GM12878 (cell line): ENCODE data around the gene TESK2. TPM values are rescaled to one million over a fixed set of nuclear protein-coding genes. Genes with fewer than 3 reads are reported as not detected.
"Not testable (repeated sequence)": the region's sequence is repeated elsewhere in the genome, so short reads cannot be mapped to it uniquely, and the experiment has no call there.

Source experiments
- ATAC-seq: fragments of 200-7000 bp; cut with Tn5 transposase; 3 replicates; pipeline ENCODE4 v1.9.1; 2020; ENCODE audit warnings: mild to moderate bottlenecking, moderate library complexity
- BruUV-seq: library from RNA; stranded (reverse); fragments of 400-500 nt; replicated peaks from 2 replicates; lab custom pipeline; 2021; lab: Mats Ljungman, UMichigan
- CTCF ChIA-PET: fragments of 300-600 bp; sonication (Branson Sonifier 250); formaldehyde crosslinking; extraction: SDS; loops from one replicate; lab custom pipeline; 2021; ENCODE audit warnings: inconsistent platforms; lab: Yijun Ruan, JAX
- POLR2A ChIA-PET: fragments of 350-600 bp; formaldehyde crosslinking; extraction: SDS; loops from one replicate; lab custom pipeline; 2021; ENCODE audit warnings: inconsistent platforms; lab: Charles Lee
- RAD21 ChIA-PET: fragments of 300-600 bp; sonication (Branson Sonifier 250); formaldehyde crosslinking; loops from one replicate; lab custom pipeline; 2023; ENCODE audit warnings: antibody characterized with exemption; ENCODE audit not compliant: unreplicated experiment; lab: Charles Lee
- SMC1A ChIA-PET: fragments of 300-600 bp; sonication (Branson Sonifier 250); formaldehyde crosslinking; loops from one replicate; lab custom pipeline; 2023; ENCODE audit not compliant: unreplicated experiment, uncharacterized antibody; lab: Charles Lee
- DNase-seq: peaks from one replicate; pipeline ENCODE4 v3.0.0-alpha.2; 2011; ENCODE audit warnings: low read depth, low spot score
- FAIRE-seq: peaks from 3 replicates; lab custom pipeline; 2011; peaks lifted over from hg19 to GRCh38; lab: Jason Lieb, UNC
- H2AFZ ChIP-seq: 2 replicates; pipeline ENCODE4 v1.6.0; 2011; ENCODE audit warnings: low read depth, low read length, control low read depth; ENCODE audit not compliant: control insufficient read depth
- H3K27ac ChIP-seq: 2 replicates; pipeline ENCODE4 v1.5.1; 2011; ENCODE audit warnings: control low read depth; ENCODE audit not compliant: control insufficient read depth, insufficient read depth
- H3K27me3 ChIP-seq, 2 experiments: replicated peaks in 1 of 2; 2 replicates each; pipeline versions ENCODE4 v1.6.0 to v1.6.1; 2011; ENCODE audit warnings: low read length in 1 of 2; ENCODE audit not compliant: control insufficient read depth in 2 of 2, insufficient read depth in 2 of 2
- H3K36me3 ChIP-seq, 2 experiments: 2 replicates each; pipeline ENCODE4 v1.5.1; 2011; ENCODE audit warnings: low read length in 1 of 2; ENCODE audit not compliant: control insufficient read depth in 2 of 2, insufficient read depth in 2 of 2
- H3K4me1 ChIP-seq: 2 replicates; pipeline ENCODE4 v1.6.1; 2011; ENCODE audit warnings: mild to moderate bottlenecking, low read length, moderate library complexity, mixed read lengths; ENCODE audit not compliant: control insufficient read depth, insufficient read depth
- H3K4me2 ChIP-seq: 2 replicates; pipeline ENCODE4 v1.6.0; 2011; ENCODE audit warnings: control low read depth; ENCODE audit not compliant: control insufficient read depth, insufficient read depth
- H3K4me3 ChIP-seq: fragments of 200-600 bp; sonication (generic); 2 replicates; pipeline ENCODE4 v1.5.1; 2016
- H3K79me2 ChIP-seq: 2 replicates; pipeline ENCODE4 v1.6.0; 2011; ENCODE audit warnings: low read length; ENCODE audit not compliant: control insufficient read depth, insufficient read depth
- H3K9ac ChIP-seq: 2 replicates; pipeline ENCODE4 v1.8.0; 2011; ENCODE audit warnings: low read length, control low read depth, mixed read lengths; ENCODE audit not compliant: control insufficient read depth, insufficient read depth
- H3K9me3 ChIP-seq: replicated peaks from 3 replicates; pipeline ENCODE4 v1.5.1; 2011; ENCODE audit warnings: mild to moderate bottlenecking, low read length; ENCODE audit not compliant: control insufficient read depth, insufficient read depth
- H4K20me1 ChIP-seq: 2 replicates; pipeline ENCODE4 v1.6.0; 2011; ENCODE audit not compliant: control insufficient read depth, insufficient read depth
- ZBTB33 ChIP-seq: fragments of 450-650 bp; IDR thresholded peaks from 2 replicates; pipeline ENCODE4 v1.6.1; 2017; ENCODE audit warnings: mild to moderate bottlenecking
- WGBS: methylation state at CpG from one replicate; pipeline ENCODE4 v1.1.6; 2016; ENCODE audit warnings: low lambda C conversion rate; ENCODE audit not compliant: insufficient replicate concordance, insufficient coverage; ENCODE audit errors: missing lambda C conversion rate; 5-methylcytosine and 5-hydroxymethylcytosine counted together
- in situ Hi-C: fragments of 300-500 bp; cut with MboI; formaldehyde crosslinking; loops from 9 replicates; pipeline ENCODE4 v1.14.3; 2018; ENCODE audit warnings: mixed read lengths
- intact Hi-C: fragments of 100-400 bp; cut with micrococcal nuclease; formaldehyde crosslinking; loops from one replicate; pipeline ENCODE4 v1.14.2; 2022; ENCODE audit not compliant: unreplicated experiment
- polyA plus RNA-seq, 11 experiments: library from polyadenylated mRNA; depleted of rRNA in 4 of 11; unstranded in 6 of 11; stranded (reverse) in 5 of 11; fragments of >200 nt; fragmentation: Nextera tagmentation in 4 of 11; fragmentation: Illumina TruSeq in 1 of 11; extraction: Ambion mirVana in 4 of 11; extraction: Trizol in 1 of 11; gene quantifications; 1 replicate in 1 of 11; 2 replicates in 10 of 11; pipeline versions ENCODE4 v1.2.1 to v1.2.3, GENCODE V29; 2011 to 2016; ENCODE audit warnings: inconsistent platforms in 2 of 11, missing spikeins in 2 of 11, low read depth in 1 of 11
- total RNA-seq, 4 experiments: library from RNA; depleted of rRNA in 3 of 4; stranded (reverse); fragments of >200 nt in 3 of 4; fragmentation: Illumina TruSeq in 1 of 4; extraction: Trizol in 1 of 4; gene quantifications; 2 replicates each; pipeline versions ENCODE4 v1.2.1 to v1.2.3, GENCODE V29; 2013 to 2021

TESK2 gene
- total and polyA plus RNA-seq, 10 of the 15 experiments (the other 5 are each of a cell fraction or from before 2014, with no cell fraction given): 2.2 to 10.0 (median 5.7) TPM

GRCh38 chr1:45523975-45524374 lies 33.0 kb upstream of the TESK2 start:
- H3K4me1 ChIP-seq, DNase-seq, FAIRE-seq, H3K9me3 ChIP-seq, H3K27ac ChIP-seq, H4K20me1 ChIP-seq, H2AFZ ChIP-seq, in situ Hi-C loops, H3K27me3 ChIP-seq, H3K36me3 ChIP-seq, ATAC-seq, H3K4me2 ChIP-seq, H3K9ac ChIP-seq, H3K4me3 ChIP-seq, BruUV-seq: not testable (repeated sequence)
- ChIA-PET POLR2A (interaction anchor here (1.0 to 9.5 kb wide), 6 partner anchors 11 to 802 kb away, joined by 3 to 118 read pairs (median 6); partner anchors contain the start of gene AKR1A1), RAD21 (interaction anchor here (0.9 kb wide), 1 partner anchor 21 kb away, joined by 3 read pairs; no protein-coding TSS in a partner anchor), SMC1A (interaction anchor here (0.7 to 2.7 kb wide), 4 partner anchors 11 to 89 kb away, joined by 3 to 16 read pairs (median 4); no protein-coding TSS in a partner anchor), CTCF (interaction anchor here (1.2 to 3.5 kb wide), 6 partner anchors 10 to 45 kb away, joined by 3 to 17 read pairs (median 8); no protein-coding TSS in a partner anchor)
- intact Hi-C loops: loop anchor here (2.0 kb wide), 1 partner anchor 21 kb away; no protein-coding TSS in a partner anchor
- H3K79me2 ChIP-seq: peaks cover 27% of the 10 kb centered on the region
- WGBS: 83% methylated on average over 10 of the region's 10 CpGs
- peak; percentile 60; the same call in 1 of the 2 replicates for TF ChIP-seq ZBTB33

GRCh38 chr1:45523516-45523915 lies 32.6 kb upstream of the TESK2 start:
- H3K4me3 ChIP-seq, H3K9me3 ChIP-seq, H3K4me2 ChIP-seq, H3K27ac ChIP-seq, H3K4me1 ChIP-seq, H3K27me3 ChIP-seq, ATAC-seq, DNase-seq, H3K36me3 ChIP-seq, BruUV-seq, H4K20me1 ChIP-seq, in situ Hi-C loops, H3K9ac ChIP-seq: not testable (repeated sequence)
- RAD21 ChIA-PET: interaction anchor here (0.9 kb wide), 1 partner anchor 22 kb away, joined by 3 read pairs; no protein-coding TSS in a partner anchor
- Histone ChIP-seq H2AFZ (0 out of 2 replicates have a peak overlapping the region, but pooled peaks have one; percentile 4), H3K79me2 (peaks cover 32% of the 10 kb centered on the region)
- SMC1A ChIA-PET: interaction anchor here (1.4 to 3.3 kb wide), 4 partner anchors 11 to 46 kb away, joined by 4 to 18 read pairs (median 14); partner anchors contain the start of gene AKR1A1
- POLR2A ChIA-PET: interaction anchor here (0.6 to 9.5 kb wide), 6 partner anchors 11 to 802 kb away, joined by 3 to 118 read pairs (median 4); partner anchors contain the start of gene AKR1A1
- 50% methylated on average over 2 of the region's 2 CpGs for WGBS
- FAIRE-seq: peak; percentile 76
- CTCF ChIA-PET: interaction anchor here (1.2 to 3.5 kb wide), 4 partner anchors 11 to 40 kb away, joined by 3 to 17 read pairs (median 10); no protein-coding TSS in a partner anchor
- intact Hi-C loops: loop anchor here (2.0 kb wide), 1 partner anchor 21 kb away; no protein-coding TSS in a partner anchor
